GM23338 (cell line): ENCODE data around the gene VEPH1. TPM values are rescaled to one million over a fixed set of nuclear protein-coding genes. Genes with fewer than 3 reads are reported as not detected.

Experiments
- ATAC-seq: fragments of 200-7000 bp; cut with Tn5 transposase; 3 replicates; pipeline ENCODE4 v1.9.1; 2020
- DNase-seq: peaks from one replicate; pipeline ENCODE4 v3.0.0-alpha.2; 2015; ENCODE audit warnings: low spot score
- H2AFZ ChIP-seq: fragments of 200-600 bp; sonication (generic); 2 replicates; pipeline ENCODE4 v1.8.0; 2016; ENCODE audit warnings: antibody characterized with exemption, mild to moderate bottlenecking, moderate library complexity
- H3F3A ChIP-seq: fragments of 200-600 bp; sonication (generic); replicated peaks from 2 replicates; pipeline ENCODE4 v1.8.0; 2017; ENCODE audit warnings: antibody characterized with exemption, mixed run types, low read depth
- H3K27ac ChIP-seq: fragments of 200-600 bp; sonication (generic); 2 replicates; pipeline ENCODE4 v1.6.1; 2016; ENCODE audit warnings: low read depth
- H3K27me3 ChIP-seq: fragments of 200-600 bp; sonication (generic); 2 replicates; pipeline ENCODE4 v1.8.0; 2016; ENCODE audit warnings: mild to moderate bottlenecking, mixed run types, moderate library complexity; ENCODE audit not compliant: insufficient read depth
- H3K36me3 ChIP-seq: fragments of 200-600 bp; sonication (generic); 2 replicates; pipeline ENCODE4 v1.8.0; 2016; ENCODE audit warnings: mild to moderate bottlenecking; ENCODE audit not compliant: insufficient read depth
- H3K4me1 ChIP-seq: fragments of 200-600 bp; sonication (generic); 2 replicates; pipeline ENCODE4 v1.8.0; 2016; ENCODE audit warnings: mild to moderate bottlenecking, moderate library complexity; ENCODE audit not compliant: insufficient read depth
- H3K4me2 ChIP-seq: fragments of 200-600 bp; sonication (generic); 2 replicates; pipeline ENCODE4 v1.7.1; 2017; ENCODE audit warnings: mixed run types
- H3K4me3 ChIP-seq: fragments of 200-600 bp; sonication (generic); 2 replicates; pipeline ENCODE4 v1.6.1; 2016; ENCODE audit warnings: mixed run types
- H3K79me2 ChIP-seq: fragments of 200-600 bp; sonication (generic); replicated peaks from 2 replicates; pipeline ENCODE4 v1.8.0; 2017; ENCODE audit warnings: mild to moderate bottlenecking; ENCODE audit not compliant: insufficient read depth
- H3K9me2 ChIP-seq: fragments of 200-600 bp; sonication (generic); 2 replicates; pipeline ENCODE4 v1.8.0; 2017; ENCODE audit not compliant: insufficient read depth
- H4K20me1 ChIP-seq: fragments of 200-600 bp; sonication (generic); replicated peaks from 2 replicates; pipeline ENCODE4 v1.8.0; 2017; ENCODE audit warnings: mild to moderate bottlenecking; ENCODE audit not compliant: insufficient read depth
- H3K27ac Mint-ChIP-seq: 2 replicates; pipeline ENCODE4 v1.8.0; 2020; ENCODE audit warnings: inconsistent platforms, mild to moderate bottlenecking, moderate library complexity, mixed read lengths
- H3K27me3 Mint-ChIP-seq: 3 replicates; pipeline ENCODE4 v1.8.0; 2022; ENCODE audit warnings: low read depth, mild to moderate bottlenecking, moderate library complexity, mixed read lengths, inconsistent platforms; ENCODE audit not compliant: insufficient read depth, poor library complexity
- H3K36me3 Mint-ChIP-seq: 3 replicates; pipeline ENCODE4 v1.8.0; 2021; ENCODE audit warnings: low read depth, mild to moderate bottlenecking, inconsistent platforms, moderate library complexity, mixed read lengths
- H3K4me1 Mint-ChIP-seq: 3 replicates; pipeline ENCODE4 v1.8.0; 2020; ENCODE audit warnings: mild to moderate bottlenecking, inconsistent platforms, mixed read lengths
- H3K4me3 Mint-ChIP-seq: 3 replicates; pipeline ENCODE4 v1.8.0; 2021; ENCODE audit warnings: moderate library complexity, mild to moderate bottlenecking, inconsistent platforms, mixed read lengths
- H3K9me3 Mint-ChIP-seq: 3 replicates; pipeline ENCODE4 v1.8.0; 2020; ENCODE audit warnings: moderate library complexity, mild to moderate bottlenecking, inconsistent platforms, mixed read lengths
- CREB1 ChIP-seq: fragments of 250-450 bp; sonication (Bioruptor Pico); IDR thresholded peaks from 2 replicates; pipeline ENCODE4 v1.5.0; 2020; ENCODE audit warnings: low read depth, mild to moderate bottlenecking, moderate library complexity
- EZH2 ChIP-seq: fragments of 200-600 bp; sonication (generic); IDR thresholded peaks from one replicate; pipeline ENCODE4 v1.8.0; 2017; ENCODE audit warnings: antibody characterized with exemption, mild to moderate bottlenecking, low read depth; ENCODE audit not compliant: unreplicated experiment
- JUNB ChIP-seq: IDR thresholded peaks from one replicate; pipeline ENCODE4 v1.6.1; 2016; ENCODE audit warnings: antibody characterized with exemption; ENCODE audit not compliant: unreplicated experiment
- NANOG ChIP-seq: IDR thresholded peaks from 2 replicates; pipeline ENCODE4 v1.6.1; 2016; ENCODE audit warnings: antibody characterized with exemption, borderline replicate concordance
- POLR2AphosphoS5 ChIP-seq: IDR thresholded peaks from 2 replicates; pipeline ENCODE4 v1.6.1; 2016; ENCODE audit warnings: antibody characterized with exemption, low read depth
- STAT1 ChIP-seq: IDR thresholded peaks from one replicate; pipeline ENCODE4 v1.6.1; 2016; ENCODE audit warnings: antibody characterized with exemption; ENCODE audit not compliant: unreplicated experiment
- ZNF114 ChIP-seq: fragments of 250-450 bp; sonication (Bioruptor Pico); IDR thresholded peaks from 2 replicates; pipeline ENCODE4 v1.5.0; 2020; ENCODE audit warnings: mild to moderate bottlenecking, moderate library complexity
- ZNF331 ChIP-seq: fragments of 250-450 bp; sonication (Bioruptor Pico); IDR thresholded peaks from 2 replicates; pipeline ENCODE4 v1.5.0; 2020; ENCODE audit warnings: low read depth, mild to moderate bottlenecking, moderate library complexity
- polyA plus RNA-seq: library from polyadenylated mRNA; unstranded; fragments of >200 nt; fragmentation: Nextera tagmentation; extraction: Ambion mirVana; gene quantifications from 2 replicates; pipeline ENCODE4 v1.2.1, GENCODE V29; 2016
- total RNA-seq: library from RNA; depleted of rRNA; stranded (reverse); fragments of >200 nt; shearing (Covaris generic); gene quantifications from 2 replicates; pipeline ENCODE4 v1.2.3, GENCODE V29; 2014
- TF ChIP-seq, protein P1 (sequence below): IDR thresholded peaks from 2 replicates; pipeline ENCODE4 v1.6.1; 2016; ENCODE audit warnings: antibody characterized with exemption
- TF ChIP-seq, protein P2 (sequence below), 2 experiments: fragments of 200-600 bp in 1 of 2; sonication (generic) in 1 of 2; conservative IDR thresholded peaks; 2 replicates each; pipeline versions ENCODE4 v1.5.1 to v1.6.1; 2016 to 2017; ENCODE audit warnings: antibody characterized with exemption in 2 of 2, low read depth in 2 of 2, mild to moderate bottlenecking in 2 of 2, moderate library complexity in 1 of 2
- TF ChIP-seq, protein P3 (sequence below): fragments of 250-450 bp; sonication (Bioruptor Pico); IDR thresholded peaks from 2 replicates; pipeline ENCODE4 v1.5.0; 2020; ENCODE audit warnings: mild to moderate bottlenecking, moderate library complexity

The VEPH1 gene
- total and polyA plus RNA-seq, 2 experiments from 2014 or later: 15.4 to 33.8 TPM

DNA sequence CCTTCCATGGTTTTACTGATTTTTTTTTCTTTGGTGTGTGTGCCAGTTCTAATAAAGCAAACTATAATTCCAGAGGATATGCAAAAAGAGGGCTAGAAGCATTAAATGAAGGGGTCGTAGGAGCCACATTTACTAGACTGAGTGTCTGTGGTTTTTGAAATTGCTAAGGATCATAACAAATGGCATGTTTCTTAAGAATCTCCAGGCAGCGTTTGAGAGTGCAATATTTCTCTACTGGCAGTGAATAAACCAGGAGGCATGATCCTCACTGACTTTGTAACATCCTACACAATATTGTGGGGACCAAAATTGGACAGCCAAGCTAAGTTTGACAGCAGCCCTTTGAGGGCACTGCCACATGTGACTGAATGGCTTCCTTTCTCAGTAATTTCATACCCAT, 227.4 kb downstream of the VEPH1 start:
- TF ChIP-seq, protein P1, sequence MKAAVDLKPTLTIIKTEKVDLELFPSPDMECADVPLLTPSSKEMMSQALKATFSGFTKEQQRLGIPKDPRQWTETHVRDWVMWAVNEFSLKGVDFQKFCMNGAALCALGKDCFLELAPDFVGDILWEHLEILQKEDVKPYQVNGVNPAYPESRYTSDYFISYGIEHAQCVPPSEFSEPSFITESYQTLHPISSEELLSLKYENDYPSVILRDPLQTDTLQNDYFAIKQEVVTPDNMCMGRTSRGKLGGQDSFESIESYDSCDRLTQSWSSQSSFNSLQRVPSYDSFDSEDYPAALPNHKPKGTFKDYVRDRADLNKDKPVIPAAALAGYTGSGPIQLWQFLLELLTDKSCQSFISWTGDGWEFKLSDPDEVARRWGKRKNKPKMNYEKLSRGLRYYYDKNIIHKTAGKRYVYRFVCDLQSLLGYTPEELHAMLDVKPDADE: no peak
- no peak for TF ChIP-seq EZH2
- no peak for TF ChIP-seq POLR2AphosphoS5
- Histone ChIP-seq H3K4me1 (peaks cover 14% of the 10 kb centered on the region; the same call in 1 of the 2 replicates), H2AFZ (no peak overlapping the region), H3K4me2 (no peak overlapping the region), H3K79me2 (no peaks in the 10 kb centered on the region), H3K36me3 (no peaks in the 10 kb centered on the region), H3K27me3 (no peaks in the 10 kb centered on the region), H3K4me3 (no peak overlapping the region), H3F3A (no peaks in the 10 kb centered on the region), H3K27ac (no peak overlapping the region), H4K20me1 (no peaks in the 10 kb centered on the region), H3K9me2 (peaks cover 4% of the 10 kb centered on the region; the same call in 1 of the 2 replicates)
- H3K27me3 Mint-ChIP-seq: no peaks in the 10 kb centered on the region
- no peak for ATAC-seq
- no peak overlapping the region for H3K4me3 Mint-ChIP-seq
- no peaks in the 10 kb centered on the region for H3K36me3 Mint-ChIP-seq
- DNase-seq: no peak
- peak overlapping the region; percentile 19; the same call in 1 of the 2 replicates for H3K27ac Mint-ChIP-seq
- H3K9me3 Mint-ChIP-seq: no peaks in the 10 kb centered on the region
- H3K4me1 Mint-ChIP-seq: peaks cover 28% of the 10 kb centered on the region

DNA sequence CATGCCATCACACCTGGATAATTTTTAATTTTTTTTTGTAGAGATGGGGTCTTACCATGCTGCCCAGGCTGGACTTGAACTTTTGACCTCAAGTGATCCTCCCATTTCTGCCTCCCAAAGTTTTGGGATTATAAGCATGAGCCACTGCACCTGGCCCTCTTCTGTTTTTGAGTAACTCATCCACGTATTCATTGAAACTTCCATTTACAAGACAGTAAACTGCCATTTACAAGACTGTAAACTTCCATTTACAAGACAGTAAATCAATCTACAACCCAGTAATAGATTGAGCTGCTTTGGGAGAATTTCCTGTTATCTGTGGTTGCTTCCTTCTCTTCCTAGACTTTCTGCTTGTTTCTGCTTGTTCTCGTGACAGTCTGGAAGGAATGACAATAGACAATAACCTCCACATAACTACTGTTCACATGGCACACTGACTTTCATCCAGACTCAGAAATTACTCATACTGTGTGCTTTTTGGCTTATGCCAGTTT, 228.5 kb downstream of the VEPH1 start:
- no peaks in the 10 kb centered on the region for H3K36me3 Mint-ChIP-seq
- Histone ChIP-seq H3K27me3 (no peaks in the 10 kb centered on the region), H3K4me3 (no peak overlapping the region), H3K36me3 (no peaks in the 10 kb centered on the region), H3K27ac (peak overlapping the region; percentile 93), H3F3A (no peaks in the 10 kb centered on the region), H3K4me1 (peaks cover 14% of the 10 kb centered on the region; the same call in 1 of the 2 replicates), H4K20me1 (no peaks in the 10 kb centered on the region), H3K9me2 (peaks cover 4% of the 10 kb centered on the region; the same call in 1 of the 2 replicates), H2AFZ (no peak overlapping the region), H3K79me2 (no peaks in the 10 kb centered on the region), H3K4me2 (peak overlapping the region; percentile 12)
- H3K4me1 Mint-ChIP-seq: peaks cover 28% of the 10 kb centered on the region
- H3K9me3 Mint-ChIP-seq: no peaks in the 10 kb centered on the region
- H3K27ac Mint-ChIP-seq: peak overlapping the region; percentile 61
- DNase-seq (peak; percentile 77), ATAC-seq (peak; percentile 87)
- no peaks in the 10 kb centered on the region for H3K27me3 Mint-ChIP-seq
- H3K4me3 Mint-ChIP-seq: no peak overlapping the region
- TF ChIP-seq, protein P1: peak; percentile 54; the same call in 1 of the 2 replicates
- TF ChIP-seq ZNF331 (CRISPR knock-in tag): no peak
- no peak for TF ChIP-seq JUNB
- TF ChIP-seq NANOG: peak; percentile 97
- TF ChIP-seq ZNF114: peak; percentile 95
- TF ChIP-seq, protein P2, sequence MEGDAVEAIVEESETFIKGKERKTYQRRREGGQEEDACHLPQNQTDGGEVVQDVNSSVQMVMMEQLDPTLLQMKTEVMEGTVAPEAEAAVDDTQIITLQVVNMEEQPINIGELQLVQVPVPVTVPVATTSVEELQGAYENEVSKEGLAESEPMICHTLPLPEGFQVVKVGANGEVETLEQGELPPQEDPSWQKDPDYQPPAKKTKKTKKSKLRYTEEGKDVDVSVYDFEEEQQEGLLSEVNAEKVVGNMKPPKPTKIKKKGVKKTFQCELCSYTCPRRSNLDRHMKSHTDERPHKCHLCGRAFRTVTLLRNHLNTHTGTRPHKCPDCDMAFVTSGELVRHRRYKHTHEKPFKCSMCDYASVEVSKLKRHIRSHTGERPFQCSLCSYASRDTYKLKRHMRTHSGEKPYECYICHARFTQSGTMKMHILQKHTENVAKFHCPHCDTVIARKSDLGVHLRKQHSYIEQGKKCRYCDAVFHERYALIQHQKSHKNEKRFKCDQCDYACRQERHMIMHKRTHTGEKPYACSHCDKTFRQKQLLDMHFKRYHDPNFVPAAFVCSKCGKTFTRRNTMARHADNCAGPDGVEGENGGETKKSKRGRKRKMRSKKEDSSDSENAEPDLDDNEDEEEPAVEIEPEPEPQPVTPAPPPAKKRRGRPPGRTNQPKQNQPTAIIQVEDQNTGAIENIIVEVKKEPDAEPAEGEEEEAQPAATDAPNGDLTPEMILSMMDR (conservative IDR thresholded peaks at IDR 0.05; ENCODE audit: low read depth in 2 of 2): no peak
- TF ChIP-seq STAT1: no peak
- TF ChIP-seq, protein P3, sequence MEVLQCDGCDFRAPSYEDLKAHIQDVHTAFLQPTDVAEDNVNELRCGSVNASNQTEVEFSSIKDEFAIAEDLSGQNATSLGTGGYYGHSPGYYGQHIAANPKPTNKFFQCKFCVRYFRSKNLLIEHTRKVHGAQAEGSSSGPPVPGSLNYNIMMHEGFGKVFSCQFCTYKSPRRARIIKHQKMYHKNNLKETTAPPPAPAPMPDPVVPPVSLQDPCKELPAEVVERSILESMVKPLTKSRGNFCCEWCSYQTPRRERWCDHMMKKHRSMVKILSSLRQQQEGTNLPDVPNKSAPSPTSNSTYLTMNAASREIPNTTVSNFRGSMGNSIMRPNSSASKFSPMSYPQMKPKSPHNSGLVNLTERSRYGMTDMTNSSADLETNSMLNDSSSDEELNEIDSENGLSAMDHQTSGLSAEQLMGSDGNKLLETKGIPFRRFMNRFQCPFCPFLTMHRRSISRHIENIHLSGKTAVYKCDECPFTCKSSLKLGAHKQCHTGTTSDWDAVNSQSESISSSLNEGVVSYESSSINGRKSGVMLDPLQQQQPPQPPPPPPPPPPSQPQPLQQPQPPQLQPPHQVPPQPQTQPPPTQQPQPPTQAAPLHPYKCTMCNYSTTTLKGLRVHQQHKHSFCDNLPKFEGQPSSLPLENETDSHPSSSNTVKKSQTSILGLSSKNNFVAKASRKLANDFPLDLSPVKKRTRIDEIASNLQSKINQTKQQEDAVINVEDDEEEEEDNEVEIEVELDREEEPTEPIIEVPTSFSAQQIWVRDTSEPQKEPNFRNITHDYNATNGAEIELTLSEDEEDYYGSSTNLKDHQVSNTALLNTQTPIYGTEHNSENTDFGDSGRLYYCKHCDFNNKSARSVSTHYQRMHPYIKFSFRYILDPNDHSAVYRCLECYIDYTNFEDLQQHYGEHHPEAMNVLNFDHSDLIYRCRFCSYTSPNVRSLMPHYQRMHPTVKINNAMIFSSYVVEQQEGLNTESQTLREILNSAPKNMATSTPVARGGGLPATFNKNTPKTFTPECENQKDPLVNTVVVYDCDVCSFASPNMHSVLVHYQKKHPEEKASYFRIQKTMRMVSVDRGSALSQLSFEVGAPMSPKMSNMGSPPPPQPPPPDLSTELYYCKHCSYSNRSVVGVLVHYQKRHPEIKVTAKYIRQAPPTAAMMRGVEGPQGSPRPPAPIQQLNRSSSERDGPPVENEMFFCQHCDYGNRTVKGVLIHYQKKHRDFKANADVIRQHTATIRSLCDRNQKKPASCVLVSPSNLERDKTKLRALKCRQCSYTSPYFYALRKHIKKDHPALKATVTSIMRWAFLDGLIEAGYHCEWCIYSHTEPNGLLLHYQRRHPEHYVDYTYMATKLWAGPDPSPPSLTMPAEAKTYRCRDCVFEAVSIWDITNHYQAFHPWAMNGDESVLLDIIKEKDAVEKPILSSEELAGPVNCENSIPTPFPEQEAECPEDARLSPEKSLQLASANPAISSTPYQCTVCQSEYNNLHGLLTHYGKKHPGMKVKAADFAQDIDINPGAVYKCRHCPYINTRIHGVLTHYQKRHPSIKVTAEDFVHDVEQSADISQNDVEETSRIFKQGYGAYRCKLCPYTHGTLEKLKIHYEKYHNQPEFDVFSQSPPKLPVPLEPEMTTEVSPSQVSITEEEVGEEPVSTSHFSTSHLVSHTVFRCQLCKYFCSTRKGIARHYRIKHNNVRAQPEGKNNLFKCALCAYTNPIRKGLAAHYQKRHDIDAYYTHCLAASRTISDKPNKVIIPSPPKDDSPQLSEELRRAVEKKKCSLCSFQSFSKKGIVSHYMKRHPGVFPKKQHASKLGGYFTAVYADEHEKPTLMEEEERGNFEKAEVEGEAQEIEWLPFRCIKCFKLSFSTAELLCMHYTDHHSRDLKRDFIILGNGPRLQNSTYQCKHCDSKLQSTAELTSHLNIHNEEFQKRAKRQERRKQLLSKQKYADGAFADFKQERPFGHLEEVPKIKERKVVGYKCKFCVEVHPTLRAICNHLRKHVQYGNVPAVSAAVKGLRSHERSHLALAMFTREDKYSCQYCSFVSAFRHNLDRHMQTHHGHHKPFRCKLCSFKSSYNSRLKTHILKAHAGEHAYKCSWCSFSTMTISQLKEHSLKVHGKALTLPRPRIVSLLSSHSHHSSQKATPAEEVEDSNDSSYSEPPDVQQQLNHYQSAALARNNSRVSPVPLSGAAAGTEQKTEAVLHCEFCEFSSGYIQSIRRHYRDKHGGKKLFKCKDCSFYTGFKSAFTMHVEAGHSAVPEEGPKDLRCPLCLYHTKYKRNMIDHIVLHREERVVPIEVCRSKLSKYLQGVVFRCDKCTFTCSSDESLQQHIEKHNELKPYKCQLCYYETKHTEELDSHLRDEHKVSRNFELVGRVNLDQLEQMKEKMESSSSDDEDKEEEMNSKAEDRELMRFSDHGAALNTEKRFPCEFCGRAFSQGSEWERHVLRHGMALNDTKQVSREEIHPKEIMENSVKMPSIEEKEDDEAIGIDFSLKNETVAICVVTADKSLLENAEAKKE (CRISPR knock-in tag): 0 out of 2 replicates have a peak, but pooled peaks have one; percentile 12
- no peak for TF ChIP-seq POLR2AphosphoS5
- TF ChIP-seq CREB1: peak; percentile 18; the same call in 1 of the 2 replicates
- TF ChIP-seq EZH2: no peak
